ENCODE measurements around the gene MICA.
A peak's percentile ranks its signal among the peaks of the same experiment; 100 is the strongest.

The MICA gene

GRCh38 chr6:31366693-31367470, 36.5 kb upstream of the MICA start (continued):
- no peak for TF ChIP-seq REST (tag by site-specific recombination; IDR thresholded peaks at IDR 0.05)
- no peak for TF ChIP-seq ZNF157 (tag by site-specific recombination; IDR thresholded peaks at IDR 0.05)
- TF ChIP-seq ZNF211 (tag by site-specific recombination; IDR thresholded peaks at IDR 0.05; ENCODE audit: low read depth), result no peak
- TF ChIP-seq TRIM28 (IDR thresholded peaks at IDR 0.05; ENCODE audit: borderline replicate concordance, low read length), result no peak; the same call in 1 of the 2 replicates
- 0 out of 2 replicates have a peak, but pooled peaks have one; percentile 20 for TF ChIP-seq YY2 (tag by site-specific recombination; IDR thresholded peaks at IDR 0.05)
- no peak for TF ChIP-seq ZFP3 (tag by site-specific recombination; IDR thresholded peaks at IDR 0.05; ENCODE audit: low read depth)
- TF ChIP-seq FEZF1 (tag by site-specific recombination; IDR thresholded peaks at IDR 0.05), result no peak
- no peak for TF ChIP-seq ZNF488 (tag by site-specific recombination; IDR thresholded peaks at IDR 0.05)
- 0 out of 2 replicates have a peak, but pooled peaks have one; percentile 21 for TF ChIP-seq GLI4 (tag by site-specific recombination; IDR thresholded peaks at IDR 0.05)
- TF ChIP-seq ZNF501 (tag by site-specific recombination; IDR thresholded peaks at IDR 0.05), result no peak; the same call in 1 of the 2 replicates
- TF ChIP-seq ZNF747 (tag by site-specific recombination; IDR thresholded peaks at IDR 0.05), result no peak
- TF ChIP-seq ZNF704 (tag by site-specific recombination; IDR thresholded peaks at IDR 0.05), result no peak
- no peak for TF ChIP-seq HIC1 (tag by site-specific recombination; IDR thresholded peaks at IDR 0.05)
- no peak for TF ChIP-seq ZNF292 (tag by site-specific recombination; IDR thresholded peaks at IDR 0.05; ENCODE audit: borderline replicate concordance, low read depth)
- no peak for TF ChIP-seq ZNF707 (tag by site-specific recombination; IDR thresholded peaks at IDR 0.05)
- no peak for TF ChIP-seq ZNF433 (tag by site-specific recombination; IDR thresholded peaks at IDR 0.05; ENCODE audit: low read depth)
- TF ChIP-seq ZNF658 (tag by site-specific recombination; IDR thresholded peaks at IDR 0.05), result no peak
- no peak for TF ChIP-seq ZNF558 (tag by site-specific recombination; IDR thresholded peaks at IDR 0.05)
- TF ChIP-seq REPIN1 (tag by site-specific recombination; IDR thresholded peaks at IDR 0.05; ENCODE audit: low read depth), result no peak
- TF ChIP-seq ZEB2 (tag by site-specific recombination; IDR thresholded peaks at IDR 0.05), result peak; percentile 82
- TF ChIP-seq ZNF155 (tag by site-specific recombination; IDR thresholded peaks at IDR 0.05), result no peak
- TF ChIP-seq EGR2 (tag by site-specific recombination; IDR thresholded peaks at IDR 0.05; ENCODE audit: low read depth), result peak; percentile 72; the same call in 1 of the 2 replicates
- TF ChIP-seq ZNF555 (tag by site-specific recombination; conservative IDR thresholded peaks at IDR 0.05), result no peak
- TF ChIP-seq PRDM6 (tag by site-specific recombination; IDR thresholded peaks at IDR 0.05), result no peak
- TF ChIP-seq PRDM10 (tag by site-specific recombination; IDR thresholded peaks at IDR 0.05), result peak; percentile 47
- no peak for TF ChIP-seq ZNF621 (tag by site-specific recombination; IDR thresholded peaks at IDR 0.05)
- peak; percentile 85 for TF ChIP-seq SP7 (tag by site-specific recombination; IDR thresholded peaks at IDR 0.05)
